Cardiac muscle cell (in vitro differentiated cells and primary cell): ENCODE data around the gene DNAH5. TPM values are rescaled to one million over a fixed set of nuclear protein-coding genes. Genes with fewer than 3 reads are reported as not detected.

Experiments used
- DNase-seq, 2 donors: peaks; one replicate each; pipeline versions ENCODE4 v3.0.0 to v3.0.0-alpha.2; 2010 to 2017; ENCODE audit warnings: low read depth in 1 of 2, low spot score in 1 of 2
- H3K27ac ChIP-seq: fragments of 200-600 bp; sonication (generic); 2 replicates; pipeline ENCODE4 v1.5.1; 2016
- H3K27me3 ChIP-seq: fragments of 200-600 bp; sonication (generic); 2 replicates; pipeline ENCODE4 v1.6.0; 2016; ENCODE audit warnings: control low read depth
- H3K36me3 ChIP-seq: fragments of 200-600 bp; sonication (generic); 2 replicates; pipeline ENCODE4 v1.5.1; 2016; ENCODE audit warnings: control low read depth
- H3K4me1 ChIP-seq: fragments of 200-600 bp; sonication (generic); 2 replicates; pipeline ENCODE4 v1.8.1; 2017; ENCODE audit warnings: low read depth, mild to moderate bottlenecking, mixed run types
- H3K4me3 ChIP-seq: fragments of 200-600 bp; sonication (generic); 2 replicates; pipeline ENCODE4 v1.5.1; 2016; ENCODE audit warnings: mild to moderate bottlenecking
- H3K9me3 ChIP-seq: fragments of 200-600 bp; sonication (generic); 2 replicates; pipeline ENCODE4 v1.5.1; 2017; ENCODE audit warnings: low read depth, mild to moderate bottlenecking, control low read depth
- polyA plus RNA-seq: library from polyadenylated mRNA; unstranded; fragments of >200 nt; fragmentation: Nextera tagmentation; extraction: Ambion mirVana; gene quantifications from 2 replicates; pipeline ENCODE4 v1.2.1, GENCODE V29; 2016
- total RNA-seq: library from RNA; depleted of rRNA; stranded (reverse); fragments of >200 nt; gene quantifications from 2 replicates; pipeline ENCODE4 v1.2.3, GENCODE V29; 2016
- TF ChIP-seq, protein P1 (sequence below): IDR thresholded peaks from 2 replicates; pipeline ENCODE4 v1.5.1; 2012; ENCODE audit warnings: low read depth, mild to moderate bottlenecking, low read length

Gene DNAH5
- total and polyA plus RNA-seq, 2 experiments from 2014 or later, result 0.03 to 0.12 TPM

DNA sequence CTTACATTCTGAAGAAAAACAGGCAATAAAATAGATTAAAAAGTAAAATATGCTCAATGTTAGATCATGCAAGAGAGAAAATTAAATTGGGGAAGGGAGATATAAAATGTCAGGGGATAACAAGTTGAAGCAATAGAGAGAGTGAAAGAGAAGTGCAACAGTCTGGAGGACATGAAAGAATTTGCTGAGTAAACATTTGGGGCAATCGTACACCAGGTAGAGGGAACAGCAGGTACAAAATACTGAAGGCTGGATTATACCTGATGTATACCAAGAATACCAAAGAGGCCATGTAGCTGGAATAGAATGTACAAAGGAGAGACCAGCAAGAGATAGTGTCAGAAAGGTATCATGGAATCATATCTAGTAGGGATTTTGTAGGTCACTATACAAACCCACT, 300.8 kb downstream of the DNAH5 start:
- Histone ChIP-seq H3K27ac (no peak overlapping the region), H3K9me3 (no peaks in the 10 kb centered on the region), H3K36me3 (no peaks in the 10 kb centered on the region), H3K4me3 (no peak overlapping the region), H3K27me3 (no peaks in the 10 kb centered on the region), H3K4me1 (no peaks in the 10 kb centered on the region)
- TF ChIP-seq, protein P1, sequence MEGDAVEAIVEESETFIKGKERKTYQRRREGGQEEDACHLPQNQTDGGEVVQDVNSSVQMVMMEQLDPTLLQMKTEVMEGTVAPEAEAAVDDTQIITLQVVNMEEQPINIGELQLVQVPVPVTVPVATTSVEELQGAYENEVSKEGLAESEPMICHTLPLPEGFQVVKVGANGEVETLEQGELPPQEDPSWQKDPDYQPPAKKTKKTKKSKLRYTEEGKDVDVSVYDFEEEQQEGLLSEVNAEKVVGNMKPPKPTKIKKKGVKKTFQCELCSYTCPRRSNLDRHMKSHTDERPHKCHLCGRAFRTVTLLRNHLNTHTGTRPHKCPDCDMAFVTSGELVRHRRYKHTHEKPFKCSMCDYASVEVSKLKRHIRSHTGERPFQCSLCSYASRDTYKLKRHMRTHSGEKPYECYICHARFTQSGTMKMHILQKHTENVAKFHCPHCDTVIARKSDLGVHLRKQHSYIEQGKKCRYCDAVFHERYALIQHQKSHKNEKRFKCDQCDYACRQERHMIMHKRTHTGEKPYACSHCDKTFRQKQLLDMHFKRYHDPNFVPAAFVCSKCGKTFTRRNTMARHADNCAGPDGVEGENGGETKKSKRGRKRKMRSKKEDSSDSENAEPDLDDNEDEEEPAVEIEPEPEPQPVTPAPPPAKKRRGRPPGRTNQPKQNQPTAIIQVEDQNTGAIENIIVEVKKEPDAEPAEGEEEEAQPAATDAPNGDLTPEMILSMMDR, result no peak
- no peak for DNase-seq

DNA sequence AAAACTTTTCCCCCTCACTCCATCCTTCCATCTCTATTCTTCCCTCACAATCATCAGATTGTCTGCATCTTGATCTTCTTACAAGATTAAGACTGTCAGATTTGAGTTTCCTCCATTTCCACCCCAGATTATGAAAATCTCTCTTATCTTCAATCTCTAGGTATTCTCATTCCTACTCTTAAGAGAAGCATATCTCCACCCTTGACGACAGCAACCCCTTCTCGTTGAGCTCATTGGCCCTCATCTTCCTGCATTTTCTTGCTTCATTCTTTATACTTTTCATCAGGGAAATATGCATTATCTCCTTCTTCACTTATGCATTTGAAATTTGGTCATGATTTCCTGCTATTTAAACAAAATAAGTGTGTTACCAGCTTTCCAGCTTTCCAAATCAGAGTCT, 301.3 kb downstream of the DNAH5 start:
- Histone ChIP-seq H3K27me3 (no peaks in the 10 kb centered on the region), H3K4me1 (no peaks in the 10 kb centered on the region), H3K36me3 (no peaks in the 10 kb centered on the region), H3K9me3 (no peaks in the 10 kb centered on the region), H3K4me3 (no peak overlapping the region), H3K27ac (no peak overlapping the region)
- TF ChIP-seq, protein P1, result no peak
- no peak for DNase-seq

Other genes with a start within 250 kb of the DNAH5 start
- gene TRIO, start 198.7 kb upstream of the DNAH5 start, total RNA-seq, result 74.3 and 104 TPM in 2 replicates
- gene TRIO, start 198.7 kb upstream of the DNAH5 start, polyA plus RNA-seq, result 15.5 and 22.0 TPM in 2 replicates